Astrocyte (in vitro differentiated cells and primary cell): Measurements from ENCODE around the gene SHISAL1. TPM values are rescaled to one million over a fixed set of nuclear protein-coding genes. Genes with fewer than 3 reads are reported as not detected.

ENCODE experiments used
- DNase-seq: peaks from one replicate; pipeline ENCODE4 v3.0.0-alpha.2; 2010; ENCODE audit warnings: low read depth
- FAIRE-seq: peaks from 2 replicates; lab custom pipeline; 2011; peaks lifted over from hg19 to GRCh38; lab: Jason Lieb, UNC
- H2AFZ ChIP-seq: 2 replicates; pipeline ENCODE4 v1.6.0; 2012; ENCODE audit warnings: low read depth, low read length, inconsistent platforms
- H3K27ac ChIP-seq: 2 replicates; pipeline ENCODE4 v1.5.1; 2011; ENCODE audit warnings: low read depth, low read length, inconsistent platforms
- H3K27me3 ChIP-seq: 2 replicates; pipeline ENCODE4 v1.6.0; 2011; ENCODE audit warnings: low read length, inconsistent platforms; ENCODE audit not compliant: insufficient read depth
- H3K36me3 ChIP-seq: 2 replicates; pipeline ENCODE4 v1.5.1; 2011; ENCODE audit warnings: low read length, inconsistent platforms; ENCODE audit not compliant: insufficient read depth
- H3K4me1 ChIP-seq: 2 replicates; pipeline ENCODE4 v1.5.1; 2011; ENCODE audit warnings: low read length, inconsistent platforms; ENCODE audit not compliant: insufficient read depth
- H3K4me2 ChIP-seq: 2 replicates; pipeline ENCODE4 v1.6.0; 2012; ENCODE audit warnings: low read length, inconsistent platforms
- H3K4me3 ChIP-seq: 2 replicates; pipeline ENCODE4 v1.5.1; 2011; ENCODE audit warnings: low read depth, mild to moderate bottlenecking, low read length, inconsistent platforms; ENCODE audit not compliant: insufficient read depth
- H3K79me2 ChIP-seq: 2 replicates; pipeline ENCODE4 v1.6.0; 2012; ENCODE audit warnings: mild to moderate bottlenecking, low read length, inconsistent platforms; ENCODE audit not compliant: insufficient read depth
- H3K9ac ChIP-seq: 2 replicates; pipeline ENCODE4 v1.6.0; 2012; ENCODE audit warnings: mild to moderate bottlenecking, low read length, inconsistent platforms
- H3K9me3 ChIP-seq: 2 replicates; pipeline ENCODE4 v1.5.1; 2012; ENCODE audit warnings: low read depth, mild to moderate bottlenecking, low read length, inconsistent platforms; ENCODE audit not compliant: insufficient read depth
- H4K20me1 ChIP-seq: 2 replicates; pipeline ENCODE4 v1.6.0; 2012; ENCODE audit warnings: low read length, inconsistent platforms; ENCODE audit not compliant: insufficient read depth
- H3K27ac Mint-ChIP-seq: one replicate; pipeline ENCODE4 v1.8.0; 2021; ENCODE audit warnings: mild to moderate bottlenecking, mixed read lengths; ENCODE audit not compliant: unreplicated experiment
- H3K27me3 Mint-ChIP-seq: one replicate; pipeline ENCODE4 v1.8.0; 2021; ENCODE audit warnings: low read depth, mixed read lengths; ENCODE audit not compliant: unreplicated experiment
- H3K36me3 Mint-ChIP-seq: one replicate; pipeline ENCODE4 v1.8.0; 2021; ENCODE audit warnings: low read depth, mixed read lengths; ENCODE audit not compliant: unreplicated experiment
- H3K4me1 Mint-ChIP-seq: one replicate; pipeline ENCODE4 v1.8.0; 2021; ENCODE audit warnings: low read depth, mixed read lengths; ENCODE audit not compliant: unreplicated experiment
- H3K4me3 Mint-ChIP-seq: one replicate; pipeline ENCODE4 v1.8.0; 2021; ENCODE audit warnings: mild to moderate bottlenecking, moderate library complexity, mixed read lengths; ENCODE audit not compliant: unreplicated experiment
- H3K9me3 Mint-ChIP-seq: one replicate; pipeline ENCODE4 v1.8.0; 2021; ENCODE audit warnings: mild to moderate bottlenecking, mixed read lengths; ENCODE audit not compliant: unreplicated experiment
- CTCF ChIP-seq: IDR thresholded peaks from 2 replicates; pipeline ENCODE4 v1.5.1; 2011; ENCODE audit warnings: low read depth, mild to moderate bottlenecking, inconsistent platforms, low read length, moderate library complexity; ENCODE audit not compliant: insufficient read depth
- EZH2 ChIP-seq: IDR thresholded peaks from 2 replicates; pipeline ENCODE4 v1.6.1; 2012; ENCODE audit warnings: mild to moderate bottlenecking, low read length, inconsistent platforms; ENCODE audit not compliant: insufficient read depth
- total RNA-seq: library from RNA; stranded (reverse); gene quantifications from 2 replicates; pipeline ENCODE4 v1.2.1, GENCODE V29; 2021

SHISAL1 gene
- total RNA-seq, 1 donor from 2014 or later = 0.36 TPM

- Mint-ChIP-seq H3K27me3 (peaks cover 68% of the 10 kb centered on the region), H3K9me3 (no peaks in the 10 kb centered on the region), H3K36me3 (no peaks in the 10 kb centered on the region), H3K27ac (no peak overlapping the region), H3K4me1 (no peaks in the 10 kb centered on the region), H3K4me3 (no peak overlapping the region)
- H3K4me1 ChIP-seq = peaks cover 7% of the 10 kb centered on the region
- H3K4me3 ChIP-seq = no peak overlapping the region
- DNase-seq (no peak), FAIRE-seq (no peak)
- H3K36me3 ChIP-seq = no peaks in the 10 kb centered on the region
- peak overlapping the region; percentile 19 for H3K4me2 ChIP-seq
- H4K20me1 ChIP-seq = peaks cover 6% of the 10 kb centered on the region
- no peak overlapping the region for H3K27ac ChIP-seq
- H3K27me3 ChIP-seq = peaks cover 22% of the 10 kb centered on the region
- H3K9me3 ChIP-seq = no peaks in the 10 kb centered on the region
- no peaks in the 10 kb centered on the region for H3K79me2 ChIP-seq
- no peak overlapping the region for H2AFZ ChIP-seq
- H3K9ac ChIP-seq = no peak overlapping the region
- TF ChIP-seq CTCF = no peak
- no peak for TF ChIP-seq EZH2
Observed at GRCh38 chr22:44329179-44329796, 16.5 kb upstream of the SHISAL1 start.

GRCh38 chr22:44328762-44329161 is 16.0 kb upstream of the SHISAL1 start:
- H3K4me3 Mint-ChIP-seq = no peak overlapping the region
- Histone ChIP-seq H3K27me3 (peaks cover 24% of the 10 kb centered on the region), H3K4me1 (peaks cover 7% of the 10 kb centered on the region), H2AFZ (no peak overlapping the region), H3K36me3 (no peaks in the 10 kb centered on the region), H3K4me2 (no peak overlapping the region), H3K9ac (no peak overlapping the region), H3K9me3 (no peaks in the 10 kb centered on the region), H3K4me3 (no peak overlapping the region), H3K79me2 (no peaks in the 10 kb centered on the region), H4K20me1 (peaks cover 6% of the 10 kb centered on the region), H3K27ac (no peak overlapping the region)
- no peak for DNase-seq
- H3K27me3 Mint-ChIP-seq = peaks cover 73% of the 10 kb centered on the region
- TF ChIP-seq EZH2 (no peak), CTCF (no peak)
- no peaks in the 10 kb centered on the region for H3K36me3 Mint-ChIP-seq
- H3K4me1 Mint-ChIP-seq = no peaks in the 10 kb centered on the region
- FAIRE-seq = no peak
- H3K9me3 Mint-ChIP-seq = no peaks in the 10 kb centered on the region
- H3K27ac Mint-ChIP-seq = no peak overlapping the region

DNA sequence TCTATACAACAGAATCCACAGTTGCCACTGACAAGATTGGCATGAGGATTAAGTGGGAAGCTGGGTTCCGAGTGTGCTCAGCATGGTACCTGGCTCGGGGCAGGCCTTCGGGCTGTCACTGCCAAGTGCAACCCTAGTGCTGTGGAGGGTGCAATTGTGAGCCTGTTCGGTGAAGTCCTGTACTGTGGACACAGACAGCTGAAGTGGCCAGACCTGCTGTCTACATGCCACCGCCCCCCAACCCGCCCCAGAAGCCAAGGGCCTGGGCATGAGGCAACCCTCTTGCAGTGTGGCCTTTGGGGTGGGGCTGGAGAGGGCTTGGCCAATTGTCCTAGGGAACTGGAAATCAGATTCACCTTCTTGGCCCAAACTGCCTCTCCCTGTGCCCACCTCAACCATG is 15.6 kb upstream of the SHISAL1 start:
- no peak for DNase-seq
- H3K79me2 ChIP-seq = no peaks in the 10 kb centered on the region
- no peak overlapping the region for H3K4me3 Mint-ChIP-seq
- no peaks in the 10 kb centered on the region for H3K9me3 ChIP-seq
- H3K9ac ChIP-seq = no peak overlapping the region
- H3K27me3 ChIP-seq = peaks cover 25% of the 10 kb centered on the region
- no peaks in the 10 kb centered on the region for H3K36me3 ChIP-seq
- no peaks in the 10 kb centered on the region for H3K4me1 Mint-ChIP-seq
- no peak overlapping the region for H3K4me2 ChIP-seq
- peaks cover 76% of the 10 kb centered on the region for H3K27me3 Mint-ChIP-seq
- TF ChIP-seq CTCF (no peak), EZH2 (no peak)
- H3K4me1 ChIP-seq = peaks cover 7% of the 10 kb centered on the region
- FAIRE-seq = no peak
- H4K20me1 ChIP-seq = peaks cover 6% of the 10 kb centered on the region
- no peaks in the 10 kb centered on the region for H3K36me3 Mint-ChIP-seq
- no peak overlapping the region for H3K4me3 ChIP-seq
- H3K27ac Mint-ChIP-seq = no peak overlapping the region
- H2AFZ ChIP-seq = no peak overlapping the region
- no peak overlapping the region for H3K27ac ChIP-seq
- no peaks in the 10 kb centered on the region for H3K9me3 Mint-ChIP-seq
